HEK293T (cell line): ENCODE measurements around the gene RNF149.

Experiments
- CTCF ChIA-PET: fragments of 350-600 bp; formaldehyde crosslinking; extraction: SDS; loops from one replicate; lab custom pipeline; 2021; ENCODE audit warnings: antibody characterized with exemption, inconsistent platforms; lab: Yijun Ruan, JAX
- POLR2A ChIA-PET: fragments of 350-600 bp; formaldehyde crosslinking; extraction: SDS; loops from one replicate; lab custom pipeline; 2020; ENCODE audit warnings: antibody characterized with exemption, inconsistent platforms; lab: Yijun Ruan, JAX
- DNase-seq: peaks from one replicate; pipeline ENCODE4 v3.0.0; 2012; ENCODE audit warnings: mixed read lengths; ENCODE audit errors: extremely low spot score
- ARNT ChIP-seq: fragments of 450-650 bp; IDR thresholded peaks from 2 replicates; pipeline ENCODE4 v1.6.1; 2017; ENCODE audit warnings: mild to moderate bottlenecking
- BHLHE40 ChIP-seq: fragments of 450-650 bp; IDR thresholded peaks from 2 replicates; pipeline ENCODE4 v1.6.1; 2016; ENCODE audit warnings: mild to moderate bottlenecking, moderate library complexity, borderline replicate concordance
- CTBP1 ChIP-seq: fragments of 450-650 bp; IDR thresholded peaks from 2 replicates; pipeline ENCODE4 v1.6.1; 2016; ENCODE audit warnings: borderline replicate concordance
- ELF4 ChIP-seq: fragments of 450-650 bp; IDR thresholded peaks from 2 replicates; pipeline ENCODE4 v1.6.1; 2017; ENCODE audit warnings: antibody characterized with exemption
- FOXA1 ChIP-seq: fragments of 450-650 bp; IDR thresholded peaks from 2 replicates; pipeline ENCODE4 v1.6.1; 2016; ENCODE audit warnings: mild to moderate bottlenecking
- FOXK2 ChIP-seq: fragments of 450-650 bp; IDR thresholded peaks from 2 replicates; pipeline ENCODE4 v1.6.1; 2016; ENCODE audit warnings: mild to moderate bottlenecking
- FOXM1 ChIP-seq: fragments of 450-650 bp; IDR thresholded peaks from 2 replicates; pipeline ENCODE4 v1.6.1; 2017; ENCODE audit warnings: mild to moderate bottlenecking, borderline replicate concordance
- HDGF ChIP-seq: fragments of 450-650 bp; IDR thresholded peaks from 2 replicates; pipeline ENCODE4 v1.6.1; 2017; ENCODE audit warnings: antibody characterized with exemption, borderline replicate concordance
- L3MBTL2 ChIP-seq: fragments of 450-650 bp; conservative IDR thresholded peaks from 2 replicates; pipeline ENCODE4 v1.6.1; 2016; ENCODE audit warnings: mild to moderate bottlenecking
- LEF1 ChIP-seq: fragments of 450-650 bp; IDR thresholded peaks from 2 replicates; pipeline ENCODE4 v1.6.1; 2017; ENCODE audit warnings: mild to moderate bottlenecking, borderline replicate concordance
- NFRKB ChIP-seq: fragments of 450-650 bp; IDR thresholded peaks from 2 replicates; pipeline ENCODE4 v1.6.1; 2016; ENCODE audit warnings: mild to moderate bottlenecking, moderate library complexity
- SP1 ChIP-seq: fragments of 450-650 bp; IDR thresholded peaks from 2 replicates; pipeline ENCODE4 v1.6.1; 2017
- SUZ12 ChIP-seq: fragments of 450-650 bp; IDR thresholded peaks from 2 replicates; pipeline ENCODE4 v1.6.1; 2016; ENCODE audit warnings: mild to moderate bottlenecking
- TARDBP ChIP-seq: fragments of 450-650 bp; IDR thresholded peaks from 2 replicates; pipeline ENCODE4 v1.6.1; 2016
- ZNF384 ChIP-seq: fragments of 450-650 bp; IDR thresholded peaks from 2 replicates; pipeline ENCODE4 v1.6.1; 2016
- TF ChIP-seq, protein P1 (sequence below): fragments of 450-650 bp; IDR thresholded peaks from 2 replicates; pipeline ENCODE4 v1.6.1; 2016

Gene RNF149

DNA sequence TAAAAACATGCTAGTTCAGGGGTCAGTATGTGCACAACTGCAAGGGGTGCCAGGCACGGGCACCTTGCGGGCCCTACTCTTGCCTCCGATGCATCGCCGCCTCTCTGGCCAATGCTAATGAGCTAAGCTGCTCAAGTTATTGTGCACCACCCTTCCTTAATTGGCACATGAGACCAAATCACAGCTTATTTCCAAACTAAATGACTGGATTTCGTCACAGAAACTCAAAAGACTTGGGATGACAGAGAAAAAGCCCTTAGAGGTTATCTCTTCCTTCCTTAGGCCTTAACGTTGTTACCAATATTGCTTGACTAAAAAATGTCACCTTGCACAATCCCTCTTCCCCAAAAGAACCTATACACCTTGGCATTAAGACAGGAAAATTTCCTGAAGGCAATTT, 7.7 kb downstream of the RNF149 start:
- POLR2A ChIA-PET, result no interaction called here

DNA sequence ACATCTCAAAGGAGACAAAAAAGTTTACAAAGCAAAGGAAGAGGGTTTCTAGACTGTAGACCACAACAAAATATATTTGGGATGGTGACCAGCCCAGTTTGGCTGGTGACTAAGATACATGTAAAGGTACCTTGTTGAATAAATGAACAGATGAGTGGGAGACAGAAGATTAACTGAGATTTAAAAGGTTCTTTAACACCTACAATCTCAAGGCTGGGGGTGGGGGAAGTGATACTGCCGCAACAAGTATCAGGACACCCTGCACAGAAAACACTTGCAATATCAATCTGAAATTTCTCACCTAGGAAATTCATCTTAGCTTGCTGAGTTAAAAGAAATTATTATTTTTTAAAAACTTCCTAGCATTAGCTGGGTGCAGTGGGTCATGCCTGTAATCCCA, 8.3 kb downstream of the RNF149 start:
- no peak for TF ChIP-seq FOXK2
- no peak for TF ChIP-seq HDGF
- TF ChIP-seq ZNF384, result no peak
- TF ChIP-seq SP1, result no peak
- TF ChIP-seq LEF1, result no peak
- TF ChIP-seq ARNT, result no peak
- no peak for TF ChIP-seq NFRKB
- TF ChIP-seq ELF4, result no peak
- no peak for TF ChIP-seq CTBP1
- TF ChIP-seq BHLHE40, result no peak
- TF ChIP-seq TARDBP, result no peak
- TF ChIP-seq L3MBTL2, result no peak
- TF ChIP-seq SUZ12, result no peak
- ChIA-PET CTCF (no interaction called here), POLR2A (interaction anchor here (2.2 kb wide), 1 partner anchor 8 kb away, joined by 16 read pairs; the partner anchor contains the start of gene RNF149)
- no peak for DNase-seq

More for the DNA sequence above, 7.7 kb downstream of the RNF149 start:
- DNase-seq, result no peak
- CTCF ChIA-PET, result no interaction called here
- TF ChIP-seq LEF1 (no peak), NFRKB (no peak), TARDBP (no peak), FOXM1 (no peak), SP1 (no peak), FOXK2 (no peak), ELF4 (no peak), FOXA1 (no peak), ZNF384 (no peak), HDGF (no peak), CTBP1 (no peak), SUZ12 (no peak)

DNA sequence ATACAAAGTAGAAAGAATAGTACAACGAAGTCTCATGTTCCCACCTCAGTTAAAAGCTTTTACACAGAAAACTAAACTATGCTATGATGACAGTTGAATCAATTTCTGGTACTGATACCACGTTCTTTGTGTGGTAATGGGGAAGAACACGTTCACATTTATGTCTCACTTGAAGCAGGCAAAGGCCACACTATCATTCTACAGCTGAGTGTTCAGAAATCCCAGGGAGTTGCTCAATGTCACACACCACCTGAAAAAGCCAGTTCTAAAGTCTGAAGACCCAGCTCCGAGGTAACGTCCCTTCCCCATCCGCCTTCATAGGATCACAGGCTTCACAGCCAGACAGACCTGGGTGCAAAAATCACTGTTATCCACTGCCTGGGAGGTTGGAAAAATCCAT, 8.9 kb downstream of the RNF149 start:
- ChIA-PET CTCF (no interaction called here), POLR2A (interaction anchor here (2.2 kb wide), 1 partner anchor 9 kb away, joined by 16 read pairs; the partner anchor contains the start of gene RNF149)
- TF ChIP-seq NFRKB, result no peak
- no peak for TF ChIP-seq BHLHE40
- TF ChIP-seq FOXK2, result no peak
- TF ChIP-seq, protein P1, sequence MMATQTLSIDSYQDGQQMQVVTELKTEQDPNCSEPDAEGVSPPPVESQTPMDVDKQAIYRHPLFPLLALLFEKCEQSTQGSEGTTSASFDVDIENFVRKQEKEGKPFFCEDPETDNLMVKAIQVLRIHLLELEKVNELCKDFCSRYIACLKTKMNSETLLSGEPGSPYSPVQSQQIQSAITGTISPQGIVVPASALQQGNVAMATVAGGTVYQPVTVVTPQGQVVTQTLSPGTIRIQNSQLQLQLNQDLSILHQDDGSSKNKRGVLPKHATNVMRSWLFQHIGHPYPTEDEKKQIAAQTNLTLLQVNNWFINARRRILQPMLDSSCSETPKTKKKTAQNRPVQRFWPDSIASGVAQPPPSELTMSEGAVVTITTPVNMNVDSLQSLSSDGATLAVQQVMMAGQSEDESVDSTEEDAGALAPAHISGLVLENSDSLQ, result no peak
- DNase-seq, result no peak

DNA sequence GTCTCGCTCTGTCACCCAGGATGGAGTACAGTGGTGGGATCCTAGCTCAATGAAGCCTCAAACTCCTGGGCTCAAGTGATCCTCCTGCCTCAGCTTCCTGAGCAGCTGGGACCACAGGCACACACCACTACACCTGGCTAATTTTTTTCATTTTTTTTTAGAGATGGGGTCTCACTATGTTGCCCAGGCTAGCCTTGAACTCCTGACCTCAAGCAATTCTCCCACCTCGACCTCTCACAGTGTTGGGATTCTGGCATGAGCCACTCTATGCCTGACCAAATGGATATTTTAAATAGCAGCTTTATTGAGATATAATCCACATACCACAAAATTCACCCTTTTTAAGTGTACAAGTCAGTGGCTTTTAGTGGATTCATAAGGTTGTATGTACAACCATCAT, 11.1 kb downstream of the RNF149 start:
- ChIA-PET POLR2A (interaction anchor here (0.7 kb wide), 1 partner anchor 11 kb away, joined by 4 read pairs; the partner anchor contains the start of gene RNF149), CTCF (interaction anchor here (0.6 kb wide), 1 partner anchor 8 kb away, joined by 3 read pairs; no protein-coding TSS in a partner anchor)
- no peak for DNase-seq
- TF ChIP-seq HDGF, result no peak
- no peak for TF ChIP-seq SUZ12
- TF ChIP-seq FOXK2, result no peak
- no peak for TF ChIP-seq SP1
- TF ChIP-seq ARNT, result no peak
- TF ChIP-seq, protein P1, result no peak
- TF ChIP-seq TARDBP, result no peak
- no peak for TF ChIP-seq BHLHE40
- TF ChIP-seq NFRKB, result no peak
- TF ChIP-seq CTBP1, result no peak
- TF ChIP-seq ZNF384, result no peak
- no peak for TF ChIP-seq FOXM1
- no peak for TF ChIP-seq ELF4
- no peak for TF ChIP-seq L3MBTL2

GRCh38 chr2:101296371-101296770, 12.1 kb downstream of the RNF149 start:
- TF ChIP-seq NFRKB (no peak), FOXM1 (no peak), L3MBTL2 (no peak), LEF1 (no peak), HDGF (no peak), CTBP1 (no peak), BHLHE40 (no peak), SP1 (no peak), ARNT (no peak), FOXK2 (no peak), ZNF384 (no peak), TARDBP (no peak), FOXA1 (no peak), SUZ12 (no peak), ELF4 (no peak)
- TF ChIP-seq, protein P1, result no peak
- POLR2A ChIA-PET, result interaction anchor here (1.0 kb wide), 1 partner anchor 45 kb away, joined by 3 read pairs; no protein-coding TSS in a partner anchor

DNA sequence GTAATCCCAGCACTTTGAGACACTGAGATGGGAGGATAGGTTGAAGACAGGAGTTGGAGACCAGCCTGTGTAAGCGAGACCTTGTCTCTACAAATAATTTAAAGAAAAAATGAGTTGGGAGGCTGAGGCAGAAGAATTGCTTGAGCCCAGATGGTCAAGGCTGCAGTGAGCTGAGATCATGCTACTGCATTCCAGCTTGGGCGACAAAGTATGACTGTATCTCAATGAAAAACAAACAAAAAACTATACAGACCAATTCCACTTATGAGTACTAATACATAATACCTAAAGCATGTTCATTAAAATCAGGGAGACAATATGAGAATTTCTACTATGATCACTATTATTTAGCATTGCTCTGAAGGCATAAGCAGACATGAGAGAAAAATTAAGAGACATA, 12.6 kb downstream of the RNF149 start:
- ChIA-PET CTCF (no interaction called here), POLR2A (interaction anchor here (1.0 kb wide), 1 partner anchor 44 kb away, joined by 3 read pairs; no protein-coding TSS in a partner anchor)
- no peak for DNase-seq
- TF ChIP-seq TARDBP, result no peak
- no peak for TF ChIP-seq HDGF
- no peak for TF ChIP-seq ARNT
- TF ChIP-seq FOXK2, result no peak
- no peak for TF ChIP-seq SUZ12
- TF ChIP-seq ZNF384, result no peak
- TF ChIP-seq, protein P1, result no peak
- TF ChIP-seq FOXA1, result no peak
- TF ChIP-seq ELF4, result no peak
- TF ChIP-seq SP1, result no peak
- TF ChIP-seq LEF1, result no peak
- no peak for TF ChIP-seq BHLHE40
- TF ChIP-seq L3MBTL2, result no peak
- TF ChIP-seq CTBP1, result no peak
- no peak for TF ChIP-seq FOXM1
- TF ChIP-seq NFRKB, result no peak

More at GRCh38 chr2:101296371-101296770, 12.1 kb downstream of the RNF149 start:
- CTCF ChIA-PET, result no interaction called here
- no peak for DNase-seq
